BLaER1 treated with 17β-estradiol and CSF1 and Interleukin-3, amounts not matched to agents 10 nM and 100 nM (cell line): ENCODE data around the gene RRM2.

Source experiments
- H3K27ac ChIP-seq, 11 experiments: shearing (Covaris generic); formaldehyde crosslinking; 2 replicates each; pipeline ENCODE4 v1.8.1; 2022
- H3K27me3 ChIP-seq, 11 experiments: shearing (Covaris generic); formaldehyde crosslinking; 2 replicates each; pipeline ENCODE4 v1.8.1; 2022
- H3K36me3 ChIP-seq, 11 experiments: shearing (Covaris generic); formaldehyde crosslinking; 2 replicates each; pipeline ENCODE4 v1.8.1; 2022
- H3K4me1 ChIP-seq, 10 experiments: shearing (Covaris generic); formaldehyde crosslinking; 2 replicates each; pipeline ENCODE4 v1.8.1; 2022
- H3K4me2 ChIP-seq, 11 experiments: shearing (Covaris generic); formaldehyde crosslinking; 2 replicates each; pipeline ENCODE4 v1.8.1; 2022
- H3K4me3 ChIP-seq, 10 experiments: shearing (Covaris generic); formaldehyde crosslinking; 2 replicates each; pipeline ENCODE4 v1.8.1; 2022
- H3K9ac ChIP-seq, 11 experiments: shearing (Covaris generic); formaldehyde crosslinking; 2 replicates each; pipeline ENCODE4 v1.8.1; 2022
- H3K9me3 ChIP-seq, 11 experiments: shearing (Covaris generic); formaldehyde crosslinking; replicated peaks in 1 of 11; 2 replicates each; pipeline ENCODE4 v1.8.1; 2022
- H4K20me1 ChIP-seq, 11 experiments: shearing (Covaris generic); formaldehyde crosslinking; 2 replicates each; pipeline ENCODE4 v1.8.1; 2022
- Cebpa-rat ChIP-seq, 11 experiments: shearing (Covaris generic); IDR thresholded peaks; 2 replicates each; pipeline ENCODE4 v1.8.1; 2022

RRM2 gene

DNA sequence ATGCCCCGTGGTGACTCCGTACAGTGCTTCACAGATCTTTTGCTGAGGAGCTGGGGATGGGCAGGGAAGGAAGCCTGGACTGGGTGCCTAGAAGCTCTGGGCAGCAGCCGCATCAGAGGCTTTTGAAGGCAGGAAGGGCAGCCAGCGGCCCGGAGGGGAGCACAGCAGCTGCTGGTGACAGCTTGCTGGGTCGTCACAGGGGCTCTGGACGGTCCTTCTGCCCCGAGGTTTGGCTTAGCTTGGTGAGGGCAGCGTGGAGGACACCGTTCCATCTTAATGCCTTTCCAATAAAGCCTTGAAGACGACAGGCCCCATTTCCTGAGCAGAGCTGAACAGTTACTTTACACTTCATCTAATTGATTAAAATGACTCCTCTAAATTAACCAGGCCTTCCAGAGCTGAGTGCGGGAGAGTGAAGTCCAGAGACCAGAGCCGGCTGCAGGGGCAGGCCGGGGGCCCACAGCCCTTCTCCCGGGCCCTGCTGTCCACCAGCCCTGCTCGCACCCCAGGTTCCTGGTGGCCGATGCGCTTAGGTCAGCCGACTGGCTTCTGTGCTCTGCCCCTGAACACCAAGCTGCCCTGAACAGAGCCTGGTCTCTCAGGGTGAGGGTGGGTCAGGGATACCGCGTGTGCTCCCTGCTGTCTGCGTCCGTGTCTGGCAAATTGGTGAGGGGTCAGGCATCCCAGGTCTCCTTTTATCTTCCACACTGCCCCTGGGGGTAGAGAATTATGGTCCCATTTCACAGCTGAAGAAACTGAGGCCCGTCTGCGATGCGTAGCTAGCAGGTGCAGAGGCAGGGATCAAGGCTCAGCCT, 43.5 kb downstream of the RRM2 start:
- TF ChIP-seq Cebpa-rat (IDR thresholded peaks at IDR 0.05), result no peak
- Histone ChIP-seq H3K27me3 (no peaks in the 10 kb centered on the region), H4K20me1 (peaks cover 0 to 36% (median 5%) of the 10 kb centered on the region in 11 experiments; a peak in 7 of 22 replicates), H3K36me3 (peaks cover 0 to 79% (median 45%) of the 10 kb centered on the region in 11 experiments; a peak in 15 of 22 replicates), H3K4me2 (no peak overlapping the region), H3K9me3 (no peaks in the 10 kb centered on the region), H3K9ac (no peak overlapping the region), H3K27ac (no peak overlapping the region), H3K4me3 (no peak overlapping the region), H3K4me1 (peaks cover 5 to 28% (median 15%) of the 10 kb centered on the region in 10 experiments; a peak in 18 of 20 replicates)

DNA sequence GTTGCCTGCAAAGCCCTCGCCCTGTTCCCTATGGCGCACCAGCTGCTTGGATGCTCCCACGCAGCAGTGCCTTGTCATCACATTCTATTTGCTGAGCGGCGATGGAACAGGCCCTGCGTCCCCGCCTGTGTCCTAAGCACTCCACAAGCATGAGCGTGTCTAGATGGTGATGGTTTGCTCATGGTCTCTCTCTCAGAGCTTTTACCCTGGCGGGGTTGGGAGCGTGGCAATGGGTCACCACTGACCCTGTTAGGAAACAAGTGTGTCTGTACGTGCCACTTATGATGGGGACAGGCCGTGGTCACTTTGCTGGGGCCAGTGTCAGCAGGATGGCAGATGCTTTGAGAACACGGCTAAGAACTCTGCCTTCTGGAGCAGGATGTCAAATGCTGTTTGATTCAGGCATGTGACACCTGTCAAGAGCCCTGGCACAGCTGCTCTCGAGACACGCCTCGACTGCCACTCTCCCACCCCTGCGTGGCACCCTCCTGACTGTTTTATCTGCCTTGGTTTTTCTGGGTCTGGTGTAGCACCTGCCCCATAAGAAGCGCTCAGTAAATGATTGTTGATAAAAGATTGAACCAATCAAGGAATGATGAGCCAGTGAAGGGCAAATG, 44.2 kb downstream of the RRM2 start:
- no peak overlapping the region for H3K4me2 ChIP-seq
- TF ChIP-seq Cebpa-rat (IDR thresholded peaks at IDR 0.05), result no peak
- H4K20me1 ChIP-seq, result peaks cover 0 to 39% (median 5%) of the 10 kb centered on the region in 11 experiments; a peak in 7 of 22 replicates
- H3K36me3 ChIP-seq, result peaks cover 0 to 79% (median 45%) of the 10 kb centered on the region in 11 experiments; a peak in 16 of 22 replicates
- H3K27ac ChIP-seq, result no peak overlapping the region
- H3K4me3 ChIP-seq, result no peak overlapping the region
- H3K4me1 ChIP-seq, result peaks cover 5 to 27% (median 15%) of the 10 kb centered on the region in 10 experiments; a peak in 18 of 20 replicates
- H3K27me3 ChIP-seq, result no peaks in the 10 kb centered on the region
- H3K9ac ChIP-seq, result no peak overlapping the region
- no peaks in the 10 kb centered on the region for H3K9me3 ChIP-seq

DNA sequence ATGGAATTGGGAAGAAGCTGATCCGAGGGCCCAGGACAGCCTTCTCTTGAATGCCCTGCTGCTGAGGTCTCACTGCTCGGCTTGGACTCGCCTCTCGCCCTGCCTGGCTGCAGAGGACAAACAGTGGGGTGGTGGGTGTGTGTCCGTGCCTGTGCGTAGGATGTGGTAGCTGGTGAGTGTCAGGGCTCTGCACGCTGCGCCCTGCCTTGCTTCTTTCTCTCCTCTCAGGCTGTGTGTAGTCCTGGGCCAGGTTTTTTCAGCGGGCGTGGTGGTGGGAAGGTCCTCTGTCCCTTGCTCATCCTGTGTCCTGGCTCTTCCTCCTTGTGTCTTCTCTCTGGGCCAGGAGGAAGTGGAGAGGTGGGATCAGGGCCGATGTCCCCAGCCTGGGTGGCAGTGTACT, 44.8 kb downstream of the RRM2 start:
- H3K4me1 ChIP-seq, result peaks cover under 1 to 21% (median 15%) of the 10 kb centered on the region in 10 experiments; a peak in 17 of 20 replicates
- H3K9me3 ChIP-seq, result no peaks in the 10 kb centered on the region
- no peaks in the 10 kb centered on the region for H3K27me3 ChIP-seq
- H3K4me2 ChIP-seq, result no peak overlapping the region
- peaks cover 0 to 44% (median 5%) of the 10 kb centered on the region in 11 experiments; a peak in 7 of 22 replicates for H4K20me1 ChIP-seq
- H3K9ac ChIP-seq, result no peak overlapping the region
- no peak for TF ChIP-seq Cebpa-rat (IDR thresholded peaks at IDR 0.05)
- no peak overlapping the region for H3K4me3 ChIP-seq
- H3K27ac ChIP-seq, result no peak overlapping the region
- peaks cover 0 to 79% (median 44%) of the 10 kb centered on the region in 11 experiments; a peak in 16 of 22 replicates for H3K36me3 ChIP-seq

DNA sequence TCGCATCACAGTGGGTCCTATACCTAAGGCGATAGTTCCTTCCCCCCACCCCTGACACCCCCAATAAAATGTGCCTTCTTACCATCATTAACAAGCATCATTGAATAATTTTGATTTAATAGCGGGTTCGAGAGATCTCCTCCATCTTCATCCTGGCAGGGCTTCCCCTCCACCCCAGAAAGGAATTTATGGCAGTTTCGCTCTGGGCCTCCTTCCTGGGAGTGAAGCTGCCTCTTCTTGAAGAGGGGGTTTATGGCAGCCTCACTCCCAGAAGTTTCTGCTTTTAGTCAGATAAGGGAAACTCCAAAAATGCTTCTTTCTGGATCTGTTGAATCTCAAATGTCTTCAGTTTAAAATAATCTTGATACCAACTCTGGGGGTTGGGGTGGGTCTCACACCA, 45.7 kb downstream of the RRM2 start:
- peaks cover 0 to 48% (median 5%) of the 10 kb centered on the region in 11 experiments; a peak in 7 of 22 replicates for H4K20me1 ChIP-seq
- no peaks in the 10 kb centered on the region for H3K27me3 ChIP-seq
- H3K27ac ChIP-seq, result no peak overlapping the region
- TF ChIP-seq Cebpa-rat (IDR thresholded peaks at IDR 0.05), result no peak
- H3K9me3 ChIP-seq, result no peaks in the 10 kb centered on the region
- no peak overlapping the region for H3K4me3 ChIP-seq
- H3K4me1 ChIP-seq, result peaks cover 0 to 16% (median 15%) of the 10 kb centered on the region in 10 experiments; a peak in 16 of 20 replicates
- peaks cover 0 to 87% (median 52%) of the 10 kb centered on the region in 11 experiments; a peak in 16 of 22 replicates for H3K36me3 ChIP-seq
- H3K9ac ChIP-seq, result no peak overlapping the region
- no peak overlapping the region for H3K4me2 ChIP-seq

DNA sequence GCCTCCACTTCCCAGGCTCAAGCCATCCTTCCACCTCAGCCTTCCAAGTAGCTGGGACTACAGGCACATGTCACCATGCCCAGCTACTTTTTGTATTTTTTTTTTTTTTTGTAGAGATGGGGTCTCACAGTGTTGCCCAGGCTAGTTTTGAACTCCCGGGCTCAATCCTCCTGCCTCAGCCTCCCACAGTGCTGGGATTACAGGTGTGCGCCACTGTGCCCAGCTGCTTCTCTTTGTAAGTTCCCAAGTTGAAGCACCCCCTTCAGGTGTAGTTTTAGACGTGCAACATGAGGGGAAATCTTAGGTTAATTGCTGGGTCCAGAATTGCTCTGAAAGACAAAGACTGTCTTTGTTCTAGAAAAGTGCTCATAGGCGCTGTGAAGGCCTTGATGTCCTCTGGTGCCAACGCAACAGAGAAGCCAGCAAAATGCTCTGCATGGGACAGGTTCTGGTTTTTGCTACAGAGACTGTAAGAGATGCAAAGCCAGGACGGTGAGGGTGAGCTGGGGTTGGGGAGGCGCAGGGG, 46.6 kb downstream of the RRM2 start:
- no peaks in the 10 kb centered on the region for H3K27me3 ChIP-seq
- peaks cover 0 to 7% (median 7%) of the 10 kb centered on the region in 10 experiments; a peak in 13 of 20 replicates for H3K4me1 ChIP-seq
- H3K4me2 ChIP-seq, result no peak overlapping the region
- H4K20me1 ChIP-seq, result peaks cover 0 to 41% (median 0%) of the 10 kb centered on the region in 11 experiments; a peak in 6 of 22 replicates
- no peak overlapping the region for H3K27ac ChIP-seq
- H3K9ac ChIP-seq, result no peak overlapping the region
- peaks cover 0 to 89% (median 60%) of the 10 kb centered on the region in 11 experiments; a peak in 16 of 22 replicates for H3K36me3 ChIP-seq
- no peak for TF ChIP-seq Cebpa-rat (IDR thresholded peaks at IDR 0.05)
- H3K4me3 ChIP-seq, result no peak overlapping the region
- no peaks in the 10 kb centered on the region for H3K9me3 ChIP-seq

DNA sequence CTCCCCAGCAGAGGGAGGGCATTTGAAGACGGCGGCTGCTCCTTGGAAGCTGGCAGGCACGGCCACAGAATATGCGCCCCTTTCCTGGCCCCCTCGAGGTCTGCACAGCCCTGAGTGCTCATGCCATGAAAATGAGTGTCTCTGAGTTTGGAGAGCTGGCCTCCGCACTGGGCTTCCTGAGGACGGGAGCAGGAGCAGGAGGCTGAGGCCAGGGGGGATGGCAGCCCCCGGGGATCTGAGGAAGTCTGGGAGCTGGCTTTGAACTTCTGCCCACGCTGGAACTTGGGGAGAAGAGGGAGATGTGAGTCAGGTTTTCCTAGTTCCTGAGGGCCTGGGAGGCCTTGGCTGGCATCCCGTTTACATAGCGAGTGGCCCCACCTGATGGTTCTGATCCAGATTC, 47.0 kb downstream of the RRM2 start:
- Histone ChIP-seq H3K9me3 (no peaks in the 10 kb centered on the region), H3K27me3 (no peaks in the 10 kb centered on the region), H3K27ac (no peak overlapping the region), H3K4me1 (peaks cover 0 to 3% (median 2%) of the 10 kb centered on the region in 10 experiments; a peak in 12 of 20 replicates), H3K36me3 (peaks cover 0 to 89% (median 58%) of the 10 kb centered on the region in 11 experiments; a peak in 16 of 22 replicates), H3K4me3 (no peak overlapping the region), H3K4me2 (no peak overlapping the region), H4K20me1 (peaks cover 0 to 37% (median 0%) of the 10 kb centered on the region in 11 experiments; a peak in 6 of 22 replicates), H3K9ac (no peak overlapping the region)
- TF ChIP-seq Cebpa-rat (IDR thresholded peaks at IDR 0.05), result no peak

DNA sequence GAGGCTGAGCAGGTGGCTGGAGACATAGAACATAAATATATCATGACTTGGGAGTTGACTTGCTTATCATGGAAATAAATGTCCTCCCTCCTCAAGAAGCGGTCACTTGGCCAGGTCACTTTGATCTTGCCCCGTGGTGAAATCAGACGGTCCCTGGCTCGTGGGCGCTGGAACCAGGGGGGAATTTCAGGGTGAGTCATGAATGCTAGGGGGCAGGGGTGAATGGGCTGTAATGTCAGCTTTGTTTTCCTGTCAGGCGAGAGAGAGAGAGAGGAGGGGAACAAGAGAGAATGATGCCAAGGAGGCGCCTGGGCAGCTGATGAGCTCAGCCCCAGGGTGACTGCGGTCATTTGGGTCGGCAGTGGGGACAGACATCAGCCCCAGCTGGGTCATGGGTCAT, 47.7 kb downstream of the RRM2 start:
- no peak for TF ChIP-seq Cebpa-rat (IDR thresholded peaks at IDR 0.05)
- peaks cover 0 to 30% (median 0%) of the 10 kb centered on the region in 11 experiments; a peak in 6 of 22 replicates for H4K20me1 ChIP-seq
- H3K36me3 ChIP-seq, result peaks cover 0 to 89% (median 51%) of the 10 kb centered on the region in 11 experiments; a peak in 16 of 22 replicates
- no peak overlapping the region for H3K9ac ChIP-seq
- no peaks in the 10 kb centered on the region for H3K9me3 ChIP-seq
- no peak overlapping the region for H3K4me2 ChIP-seq
- no peaks in the 10 kb centered on the region; a peak in 1 of 20 replicates for H3K4me1 ChIP-seq
- no peaks in the 10 kb centered on the region for H3K27me3 ChIP-seq
- no peak overlapping the region for H3K27ac ChIP-seq
- no peak overlapping the region for H3K4me3 ChIP-seq

DNA sequence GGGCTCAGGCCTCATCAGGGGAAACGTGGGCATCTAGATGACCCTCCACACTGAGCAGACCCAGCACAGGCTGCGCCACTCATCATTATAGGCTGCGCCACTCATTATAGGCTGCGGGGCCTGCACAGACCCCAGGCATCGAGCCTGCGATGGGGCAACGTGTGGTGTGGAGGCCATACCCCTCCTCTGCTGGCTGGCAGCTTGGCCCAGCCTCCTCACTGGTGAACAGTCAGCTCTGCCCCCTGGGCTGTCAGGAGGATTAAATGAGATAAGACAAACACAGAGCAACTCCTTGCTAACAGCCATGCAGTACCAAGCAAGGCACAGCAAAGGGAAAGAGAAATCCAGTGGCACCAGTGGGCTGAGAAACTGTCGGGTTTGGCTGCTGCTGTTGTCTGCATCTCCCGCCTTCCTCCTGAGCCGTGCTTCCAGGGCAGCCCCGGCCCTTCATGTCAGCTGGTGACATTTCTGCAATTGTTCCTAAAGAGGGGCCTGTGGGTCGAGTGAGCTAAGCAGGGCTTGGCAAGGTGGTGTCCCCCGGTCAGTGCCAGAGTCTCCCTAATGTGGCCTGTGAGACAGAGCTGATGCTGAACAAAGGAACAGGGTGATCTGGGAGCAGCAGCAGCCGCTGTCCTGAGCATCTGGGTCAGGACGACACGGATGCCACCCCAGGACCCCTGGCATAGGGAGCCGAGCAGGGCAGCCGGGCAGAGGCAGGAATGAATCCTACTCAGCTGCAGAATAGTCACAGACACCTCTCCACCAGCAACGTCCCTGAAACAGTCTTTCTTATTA, 48.7 kb downstream of the RRM2 start:
- H3K4me2 ChIP-seq, result no peak overlapping the region
- no peaks in the 10 kb centered on the region for H3K9me3 ChIP-seq
- H3K36me3 ChIP-seq, result peaks cover 0 to 88% (median 48%) of the 10 kb centered on the region in 11 experiments; a peak in 14 of 22 replicates
- peaks cover 0 to 29% (median 0%) of the 10 kb centered on the region in 11 experiments; a peak in 6 of 22 replicates for H4K20me1 ChIP-seq
- H3K27ac ChIP-seq, result no peak overlapping the region
- H3K4me3 ChIP-seq, result no peak overlapping the region
- no peaks in the 10 kb centered on the region for H3K27me3 ChIP-seq
- H3K4me1 ChIP-seq, result no peaks in the 10 kb centered on the region; a peak in 1 of 20 replicates
- TF ChIP-seq Cebpa-rat (IDR thresholded peaks at IDR 0.05), result no peak
- no peak overlapping the region; a peak in 2 of 22 replicates for H3K9ac ChIP-seq
